ENCODE measurements around the gene RET. TPM values are rescaled to one million over a fixed set of nuclear protein-coding genes. Genes with fewer than 3 reads are reported as not detected.

RET gene
- total and polyA plus RNA-seq, 2 of the 13 experiments (the other 11 are each of a cell fraction or from before 2014, with no cell fraction given) = 0.02 TPM; not detected in 1

GRCh38 chr10:43073191-43073590 lies 3.7 kb upstream of the RET start (continued):
- TF ChIP-seq ZFYVE20 (CRISPR knock-in tag; IDR thresholded peaks at IDR 0.05; ENCODE audit: borderline replicate concordance, low read depth) (no peak), CHCHD3 (CRISPR knock-in tag; IDR thresholded peaks at IDR 0.05) (no peak), SIN3A (IDR thresholded peaks at IDR 0.05; ENCODE audit: borderline replicate concordance, low read depth, low read length) (no peak)

GRCh38 chr10:43073721-43074120 lies 3.1 kb upstream of the RET start:
- no peak overlapping the region for H2AFZ ChIP-seq (ENCODE audit: low read length)
- DNase-seq (ENCODE audit: low spot score) (no peak), ATAC-seq (no peak), FAIRE-seq (no peak)
- no peaks in the 10 kb centered on the region for H4K20me1 ChIP-seq (ENCODE audit: insufficient read depth, low read length)
- H3K9me3 ChIP-seq (ENCODE audit: low read length) = no peaks in the 10 kb centered on the region
- H3K27me3 ChIP-seq (ENCODE audit: control insufficient read depth in 1 of 2, insufficient read depth in 2 of 2, low read length in 2 of 2) = peaks cover 7 to 53% of the 10 kb centered on the region in 2 experiments; a peak in 3 of 5 replicates
- ChIA-PET CTCF (ENCODE audit: low intra/inter-chr PET ratio, low total read pairs) (no interaction called here), POLR2A (no interaction called here)
- 0% methylated on average over 3 of the region's 8 CpGs for WGBS (ENCODE audit: low lambda C conversion rate)
- no peaks in the 10 kb centered on the region for H3K36me3 ChIP-seq (replicated peaks in 1 of 2; ENCODE audit: control insufficient read depth in 1 of 2, insufficient read depth in 2 of 2, low read length in 2 of 2)
- TF ChIP-seq ZNF276 (CRISPR knock-in tag; IDR thresholded peaks at IDR 0.05; ENCODE audit: low read depth) (no peak), ZNF784 (CRISPR knock-in tag; IDR thresholded peaks at IDR 0.05; ENCODE audit: borderline replicate concordance) (no peak), DR1 (CRISPR knock-in tag; IDR thresholded peaks at IDR 0.05) (no peak), JUNB (CRISPR knock-in tag; IDR thresholded peaks at IDR 0.05; ENCODE audit: borderline replicate concordance) (no peak), CENPT (CRISPR knock-in tag; IDR thresholded peaks at IDR 0.05; ENCODE audit: low read depth) (no peak), ZFP90 (CRISPR knock-in tag; IDR thresholded peaks at IDR 0.05; ENCODE audit: borderline replicate concordance) (no peak), EZH2 (conservative IDR thresholded peaks at IDR 0.05; ENCODE audit: low read depth, low read length) (no peak), U2AF1 (optimal IDR thresholded peaks at IDR 0.05; ENCODE audit: low read depth, low read length) (no peak), TMF1 (CRISPR knock-in tag; IDR thresholded peaks at IDR 0.05; ENCODE audit: low read depth) (no peak), CERS6 (CRISPR knock-in tag; IDR thresholded peaks at IDR 0.05) (no peak), ZNF543 (CRISPR knock-in tag; IDR thresholded peaks at IDR 0.05) (no peak), PBX3 (CRISPR knock-in tag; IDR thresholded peaks at IDR 0.05; ENCODE audit: borderline replicate concordance) (no peak), ZNF335 (CRISPR knock-in tag; IDR thresholded peaks at IDR 0.05) (no peak), EP300 (IDR thresholded peaks at IDR 0.05; ENCODE audit: low read depth in 2 of 2, low read length in 2 of 2) (no peak), EP300 (CRISPR knock-in tag; IDR thresholded peaks at IDR 0.05; ENCODE audit: borderline replicate concordance) (no peak)
- no peaks in the 10 kb centered on the region for H3K79me2 ChIP-seq (ENCODE audit: insufficient read depth, low read length)
- intact Hi-C loops (cut with micrococcal nuclease; ENCODE audit: unreplicated experiment) (no loop called here), in situ Hi-C loops (cut with HindIII; ENCODE audit: extremely low pct_ligation_motif_present, low pct_unique_long_range_greater_than_20kb) (no loop called here)
- no peak overlapping the region for H3K4me3 ChIP-seq (replicated peaks in 1 of 3; ENCODE audit: insufficient read depth in 1 of 3, low read depth in 2 of 3, low read length in 3 of 3)
- H3K9ac ChIP-seq (ENCODE audit: insufficient read depth, low read depth, low read length) = no peak overlapping the region
- H3K27ac ChIP-seq (ENCODE audit: extremely low read length, insufficient read depth, low read length) = no peak overlapping the region
- no TSS peak for BruUV-seq (replicated peaks)
- H3K4me1 ChIP-seq (ENCODE audit: insufficient read depth, low read length) = no peaks in the 10 kb centered on the region
- no peak overlapping the region for H3K4me2 ChIP-seq (ENCODE audit: low read depth, low read length)

All from HepG2 (cell line).